ENCODE measurements around the gene CDK14. TPM values are rescaled to one million over a fixed set of nuclear protein-coding genes. Genes with fewer than 3 reads are reported as not detected.

Gene CDK14
- total RNA-seq, 4 donors from 2014 or later, result 22.2 to 36.3 (median 28.6) TPM

DNA sequence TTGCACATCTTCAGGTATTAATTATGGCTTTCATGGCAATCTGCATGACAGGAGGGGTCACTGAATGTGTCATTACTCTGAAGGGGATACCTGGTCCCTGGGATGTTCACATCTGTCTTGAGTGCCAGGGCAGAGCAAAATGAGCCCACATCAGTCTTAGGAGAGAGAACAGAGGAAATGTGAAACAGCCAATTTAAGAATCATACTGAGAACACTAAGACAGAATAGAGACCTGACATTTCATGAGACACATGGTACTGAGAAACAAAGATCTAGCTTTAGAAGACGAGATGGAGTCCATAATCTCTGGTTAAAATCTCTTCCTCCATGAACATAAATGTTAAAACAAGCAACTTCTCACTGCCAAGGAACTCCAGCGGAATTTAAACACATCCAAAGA, 634.0 kb downstream of the CDK14 start:
- Histone ChIP-seq H3K27me3 (no peaks in the 10 kb centered on the region), H3K36me3 (no peaks in the 10 kb centered on the region), H3K4me1 (no peaks in the 10 kb centered on the region), H3K4me3 (no peak overlapping the region), H3K9me3 (peaks cover 0 to 4% (median 0%) of the 10 kb centered on the region in 4 donors), H3K27ac (no peak overlapping the region)
- no peak for TF ChIP-seq POLR2A (IDR thresholded peaks at IDR 0.05)
- TF ChIP-seq, protein P1, sequence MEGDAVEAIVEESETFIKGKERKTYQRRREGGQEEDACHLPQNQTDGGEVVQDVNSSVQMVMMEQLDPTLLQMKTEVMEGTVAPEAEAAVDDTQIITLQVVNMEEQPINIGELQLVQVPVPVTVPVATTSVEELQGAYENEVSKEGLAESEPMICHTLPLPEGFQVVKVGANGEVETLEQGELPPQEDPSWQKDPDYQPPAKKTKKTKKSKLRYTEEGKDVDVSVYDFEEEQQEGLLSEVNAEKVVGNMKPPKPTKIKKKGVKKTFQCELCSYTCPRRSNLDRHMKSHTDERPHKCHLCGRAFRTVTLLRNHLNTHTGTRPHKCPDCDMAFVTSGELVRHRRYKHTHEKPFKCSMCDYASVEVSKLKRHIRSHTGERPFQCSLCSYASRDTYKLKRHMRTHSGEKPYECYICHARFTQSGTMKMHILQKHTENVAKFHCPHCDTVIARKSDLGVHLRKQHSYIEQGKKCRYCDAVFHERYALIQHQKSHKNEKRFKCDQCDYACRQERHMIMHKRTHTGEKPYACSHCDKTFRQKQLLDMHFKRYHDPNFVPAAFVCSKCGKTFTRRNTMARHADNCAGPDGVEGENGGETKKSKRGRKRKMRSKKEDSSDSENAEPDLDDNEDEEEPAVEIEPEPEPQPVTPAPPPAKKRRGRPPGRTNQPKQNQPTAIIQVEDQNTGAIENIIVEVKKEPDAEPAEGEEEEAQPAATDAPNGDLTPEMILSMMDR (IDR thresholded peaks at IDR 0.05), result no peak
- no peak for TF ChIP-seq EP300 (IDR thresholded peaks at IDR 0.05)
- DNase-seq (ENCODE audit: low spot score in 2 of 2), result no peak
- 93 to 97% methylated on average over 2 of the region's 2 CpGs for WGBS, 2 donors

DNA sequence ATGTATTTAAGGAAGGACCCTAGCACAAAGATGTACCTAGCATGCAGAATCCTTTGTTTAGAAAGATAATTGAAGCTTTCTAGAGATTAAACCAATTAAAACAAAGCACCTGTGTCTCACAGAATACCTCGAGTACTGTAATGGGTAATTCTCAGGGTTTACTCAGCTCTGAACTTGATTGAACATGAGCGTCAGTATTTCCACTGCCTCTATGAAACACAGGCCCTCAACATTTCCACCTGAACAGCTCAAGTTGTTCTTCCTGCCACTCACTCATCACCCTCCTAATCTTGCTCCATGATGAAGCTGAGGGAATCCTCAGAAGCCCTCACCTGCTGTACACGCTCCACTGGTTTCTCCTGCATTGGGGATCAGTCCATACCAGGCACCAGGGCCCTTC, 634.4 kb downstream of the CDK14 start:
- no peak for DNase-seq (ENCODE audit: low spot score in 2 of 2)
- Histone ChIP-seq H3K27me3 (no peaks in the 10 kb centered on the region), H3K36me3 (no peaks in the 10 kb centered on the region), H3K9me3 (peaks cover 0 to 2% (median 0%) of the 10 kb centered on the region in 4 donors), H3K27ac (no peak overlapping the region), H3K4me3 (no peak overlapping the region), H3K4me1 (no peaks in the 10 kb centered on the region)
- 89 to 93% methylated on average over 3 of the region's 3 CpGs for WGBS, 2 donors
- TF ChIP-seq POLR2A (IDR thresholded peaks at IDR 0.05), result no peak
- TF ChIP-seq, protein P1 (IDR thresholded peaks at IDR 0.05), result no peak
- TF ChIP-seq EP300 (IDR thresholded peaks at IDR 0.05), result no peak

DNA sequence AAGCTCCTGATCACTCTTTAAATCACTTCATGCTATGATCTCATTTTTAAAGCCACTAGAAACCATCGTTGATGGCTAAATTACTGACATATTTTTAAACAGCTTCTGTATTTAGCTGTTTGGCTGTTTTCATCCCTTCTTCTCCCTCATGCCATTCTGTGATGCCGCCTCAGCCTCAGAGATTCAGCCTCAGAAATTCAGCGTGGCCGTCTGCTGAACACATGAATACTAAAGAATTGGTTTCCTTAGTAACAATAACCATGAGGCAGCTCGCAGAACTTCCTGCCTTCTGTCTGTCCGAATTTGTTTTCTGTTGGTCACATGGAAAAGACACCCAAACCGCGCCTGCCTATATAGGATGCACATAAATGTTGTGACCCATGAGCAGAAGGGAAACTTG, 637.1 kb downstream of the CDK14 start:
- H3K36me3 ChIP-seq, result no peaks in the 10 kb centered on the region
- WGBS, 2 donors, result 48 to 51% methylated on average over 8 of the region's 8 CpGs
- no peak overlapping the region for H3K27ac ChIP-seq
- TF ChIP-seq EP300 (IDR thresholded peaks at IDR 0.05), result no peak
- TF ChIP-seq, protein P1 (IDR thresholded peaks at IDR 0.05), result no peak
- no peak for TF ChIP-seq POLR2A (IDR thresholded peaks at IDR 0.05)
- H3K9me3 ChIP-seq, result no peaks in the 10 kb centered on the region
- no peaks in the 10 kb centered on the region for H3K27me3 ChIP-seq
- no peak for DNase-seq (ENCODE audit: low spot score in 2 of 2)
- no peak overlapping the region for H3K4me3 ChIP-seq
- H3K4me1 ChIP-seq, result no peaks in the 10 kb centered on the region

DNA sequence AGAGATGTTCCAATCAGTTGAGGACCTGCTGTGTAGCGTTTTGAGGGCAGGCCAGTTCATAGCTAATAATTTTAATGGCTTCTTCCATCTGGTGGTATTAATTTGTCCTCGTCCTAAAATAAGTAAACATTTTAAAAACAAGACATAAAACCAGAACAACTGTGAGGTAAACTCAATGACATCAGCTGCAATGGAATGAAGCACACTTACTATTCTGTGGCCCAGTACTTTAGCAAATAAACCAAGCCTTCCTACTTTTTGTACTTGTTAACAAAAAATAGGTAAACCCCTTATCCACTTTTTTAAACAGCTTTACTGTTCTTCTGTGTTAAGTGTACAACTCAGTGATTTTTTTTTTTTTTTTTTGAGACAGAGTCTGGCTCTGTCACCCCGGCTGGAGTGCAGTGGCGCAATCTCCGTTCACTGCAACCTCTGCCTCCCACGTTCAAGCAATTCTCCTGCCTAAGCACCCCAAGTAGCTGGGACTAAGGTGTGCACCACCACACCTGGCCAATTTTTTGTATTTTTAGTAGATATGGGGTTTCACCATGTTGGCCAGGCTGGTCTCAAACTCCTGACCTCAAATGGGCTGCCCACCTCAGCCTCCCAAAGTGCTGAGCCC, 639.2 kb downstream of the CDK14 start:
- Histone ChIP-seq H3K27me3 (no peaks in the 10 kb centered on the region), H3K4me3 (no peak overlapping the region), H3K27ac (no peak overlapping the region), H3K36me3 (no peaks in the 10 kb centered on the region), H3K4me1 (peaks cover 0 to 15% (median 0%) of the 10 kb centered on the region in 4 donors), H3K9me3 (no peaks in the 10 kb centered on the region)
- no peak for DNase-seq (ENCODE audit: low spot score in 2 of 2)
- no peak for TF ChIP-seq EP300 (IDR thresholded peaks at IDR 0.05)
- TF ChIP-seq POLR2A (IDR thresholded peaks at IDR 0.05), result no peak
- TF ChIP-seq, protein P1 (IDR thresholded peaks at IDR 0.05), result no peak
- WGBS, 2 donors, result 85 to 92% methylated on average over 6 of the region's 6 CpGs

DNA sequence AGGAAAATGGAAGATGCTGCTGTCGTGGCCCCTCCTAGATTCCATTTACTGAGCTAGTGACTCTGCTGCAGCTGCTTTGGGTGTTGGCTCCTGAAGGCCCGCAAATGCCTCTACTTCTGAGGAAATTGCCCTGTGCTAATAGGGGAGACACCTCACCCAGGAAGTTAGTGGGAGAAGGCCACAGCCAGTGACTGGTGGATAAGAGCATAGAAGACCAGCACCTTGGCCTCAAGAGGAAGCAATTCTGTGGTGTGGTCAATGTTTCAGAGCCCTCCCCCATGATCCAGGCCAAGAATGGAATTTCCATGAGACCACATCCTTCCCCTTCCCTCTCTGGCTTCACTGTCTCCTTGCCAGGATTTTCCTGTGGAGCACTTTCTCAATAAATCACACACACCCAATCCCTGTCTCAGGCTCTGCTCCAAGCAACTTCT, 643.1 kb downstream of the CDK14 start:
- TF ChIP-seq POLR2A (IDR thresholded peaks at IDR 0.05) (no peak), EP300 (IDR thresholded peaks at IDR 0.05) (peak in 1 of 2 donors; percentile 50)
- TF ChIP-seq, protein P1 (IDR thresholded peaks at IDR 0.05), result no peak
- Histone ChIP-seq H3K4me3 (no peak overlapping the region), H3K9me3 (no peaks in the 10 kb centered on the region), H3K27me3 (no peaks in the 10 kb centered on the region), H3K4me1 (peaks cover 0 to 41% (median 0%) of the 10 kb centered on the region in 4 donors), H3K27ac (peak overlapping the region in 1 of 4 donors; percentile 75), H3K36me3 (no peaks in the 10 kb centered on the region)
- 53 to 65% methylated on average over 2 of the region's 2 CpGs for WGBS, 2 donors
- peak in 1 of 2 donors; percentile 15 for DNase-seq (ENCODE audit: low spot score in 2 of 2)
